Measurements from ENCODE around the gene LIFR. TPM values are rescaled to one million over a fixed set of nuclear protein-coding genes. Genes with fewer than 3 reads are reported as not detected.
"Not testable (repeated sequence)": the region's sequence is repeated elsewhere in the genome, so short reads cannot be mapped to it uniquely, and the experiment has no call there.

LIFR gene
- polyA plus RNA-seq, 3 donors from 2014 or later: not detected

GRCh38 chr5:38574009-38574408 is 17.6 kb upstream of the LIFR start:
- Mint-ChIP-seq H3K4me3 (no peak overlapping the region), H3K27ac (no peak overlapping the region), H3K27me3 (ENCODE audit: low read depth in 3 of 3) (peaks cover 2 to 5% (median 4%) of the 10 kb centered on the region in 3 donors), H3K9me3 (peaks cover 0 to 1% (median 0%) of the 10 kb centered on the region in 6 donors), H3K36me3 (no peaks in the 10 kb centered on the region), H3K4me1 (no peaks in the 10 kb centered on the region)
- DNase-seq: no peak

GRCh38 chr5:38573521-38573920 is 17.1 kb upstream of the LIFR start:
- Mint-ChIP-seq H3K36me3 (no peaks in the 10 kb centered on the region), H3K4me3 (no peak overlapping the region), H3K27ac (no peak overlapping the region), H3K27me3 (ENCODE audit: low read depth in 3 of 3) (peaks cover 2 to 5% (median 4%) of the 10 kb centered on the region in 3 donors), H3K4me1 (no peaks in the 10 kb centered on the region), H3K9me3 (peaks cover 0 to 1% (median 0%) of the 10 kb centered on the region in 6 donors)
- no peak for DNase-seq

- Mint-ChIP-seq H3K4me1 (no peaks in the 10 kb centered on the region), H3K9me3 (no peaks in the 10 kb centered on the region), H3K27ac (no peak overlapping the region), H3K36me3 (no peaks in the 10 kb centered on the region), H3K27me3 (ENCODE audit: low read depth in 3 of 3) (peaks cover 2 to 7% (median 3%) of the 10 kb centered on the region in 3 donors), H3K4me3 (no peak overlapping the region)
- no peak for DNase-seq
These were observed 12.7 kb upstream of the LIFR start for GRCh38 chr5:38569180-38569579.

GRCh38 chr5:38567306-38567705 is 10.9 kb upstream of the LIFR start:
- not testable (repeated sequence) for H3K27me3 Mint-ChIP-seq (ENCODE audit: low read depth in 3 of 3); H3K9me3 Mint-ChIP-seq; DNase-seq; H3K4me1 Mint-ChIP-seq; H3K4me3 Mint-ChIP-seq; H3K36me3 Mint-ChIP-seq; H3K27ac Mint-ChIP-seq

- H3K4me3 Mint-ChIP-seq: no peak overlapping the region
- H3K4me1 Mint-ChIP-seq: no peaks in the 10 kb centered on the region
- H3K27ac Mint-ChIP-seq: no peak overlapping the region
These were observed 7.2 kb upstream of the LIFR start for GRCh38 chr5:38563624-38564023.

GRCh38 chr5:38562444-38563210 is 6.2 kb upstream of the LIFR start:
- H3K9me3 Mint-ChIP-seq: peaks cover 0 to 1% (median 0%) of the 10 kb centered on the region in 6 donors
- H3K27me3 Mint-ChIP-seq (ENCODE audit: low read depth in 3 of 3): peaks cover 5 to 7% (median 7%) of the 10 kb centered on the region in 3 donors
- H3K4me1 Mint-ChIP-seq: peaks cover 0 to 2% of the 10 kb centered on the region in 2 donors
- H3K4me3 Mint-ChIP-seq: no peak overlapping the region
- no peaks in the 10 kb centered on the region for H3K36me3 Mint-ChIP-seq
- no peak for DNase-seq
- H3K27ac Mint-ChIP-seq: no peak overlapping the region

More at GRCh38 chr5:38563624-38564023, 7.2 kb upstream of the LIFR start:
- peaks cover 0 to 1% (median 0%) of the 10 kb centered on the region in 6 donors for H3K9me3 Mint-ChIP-seq
- H3K27me3 Mint-ChIP-seq (ENCODE audit: low read depth in 3 of 3): peaks cover 3 to 7% (median 7%) of the 10 kb centered on the region in 3 donors
- no peak for DNase-seq
- no peaks in the 10 kb centered on the region for H3K36me3 Mint-ChIP-seq

GRCh38 chr5:38559428-38559827 is 3.0 kb upstream of the LIFR start:
- peaks cover 12 to 27% (median 19%) of the 10 kb centered on the region in 3 donors for H3K27me3 Mint-ChIP-seq (ENCODE audit: low read depth in 3 of 3)
- peaks cover 0 to 1% (median 0%) of the 10 kb centered on the region in 6 donors for H3K9me3 Mint-ChIP-seq
- no peaks in the 10 kb centered on the region for H3K36me3 Mint-ChIP-seq
- DNase-seq: no peak
- H3K4me1 Mint-ChIP-seq: peaks cover 8 to 19% of the 10 kb centered on the region in 2 donors
- no peak overlapping the region for H3K4me3 Mint-ChIP-seq
- no peak overlapping the region for H3K27ac Mint-ChIP-seq

GRCh38 chr5:38557792-38558191 is 1.3 kb upstream of the LIFR start:
- no peaks in the 10 kb centered on the region for H3K36me3 Mint-ChIP-seq
- H3K9me3 Mint-ChIP-seq: peaks cover 0 to 1% (median 0%) of the 10 kb centered on the region in 6 donors
- H3K27ac Mint-ChIP-seq: no peak overlapping the region
- peaks cover 8 to 19% of the 10 kb centered on the region in 2 donors for H3K4me1 Mint-ChIP-seq
- H3K4me3 Mint-ChIP-seq: peak overlapping the region in 4 of 5 donors; percentile 53 to 68 (median 58)
- peaks cover 18 to 30% (median 19%) of the 10 kb centered on the region in 3 donors for H3K27me3 Mint-ChIP-seq (ENCODE audit: low read depth in 3 of 3)
- DNase-seq: no peak

GRCh38 chr5:38557308-38557710 is 863 bp upstream of the LIFR start:
- no peak for DNase-seq
- H3K4me3 Mint-ChIP-seq: peak overlapping the region; percentile 53 to 68 (median 62)
- no peaks in the 10 kb centered on the region for H3K36me3 Mint-ChIP-seq
- peaks cover 8 to 19% of the 10 kb centered on the region in 2 donors for H3K4me1 Mint-ChIP-seq
- no peak overlapping the region for H3K27ac Mint-ChIP-seq
- H3K9me3 Mint-ChIP-seq: peaks cover 0 to 1% (median 0%) of the 10 kb centered on the region in 6 donors
- H3K27me3 Mint-ChIP-seq (ENCODE audit: low read depth in 3 of 3): peaks cover 18 to 30% (median 19%) of the 10 kb centered on the region in 3 donors

GRCh38 chr5:38556088-38556598 is 303 bp downstream of the LIFR start:
- Mint-ChIP-seq H3K27me3 (ENCODE audit: low read depth in 3 of 3) (peaks cover 17 to 32% (median 24%) of the 10 kb centered on the region in 3 donors), H3K9me3 (no peaks in the 10 kb centered on the region), H3K27ac (no peak overlapping the region), H3K4me1 (peaks cover 8 to 19% of the 10 kb centered on the region in 2 donors), H3K36me3 (no peaks in the 10 kb centered on the region), H3K4me3 (peak overlapping the region in 2 of 5 donors; percentile 76 to 90)
- DNase-seq: no peak

GRCh38 chr5:38555354-38556087 is 925 bp downstream of the LIFR start:
- Mint-ChIP-seq H3K4me1 (peaks cover 8 to 19% of the 10 kb centered on the region in 2 donors), H3K27me3 (ENCODE audit: low read depth in 3 of 3) (peaks cover 17 to 33% (median 24%) of the 10 kb centered on the region in 3 donors), H3K36me3 (no peaks in the 10 kb centered on the region), H3K9me3 (no peaks in the 10 kb centered on the region), H3K27ac (no peak overlapping the region), H3K4me3 (peak overlapping the region; percentile 74 to 90 (median 80))
- no peak for DNase-seq

- Mint-ChIP-seq H3K4me1 (peaks cover 8 to 19% of the 10 kb centered on the region in 2 donors), H3K27me3 (ENCODE audit: low read depth in 3 of 3) (peaks cover 17 to 35% (median 24%) of the 10 kb centered on the region in 3 donors), H3K9me3 (no peaks in the 10 kb centered on the region), H3K36me3 (no peaks in the 10 kb centered on the region), H3K4me3 (peak overlapping the region in 3 of 5 donors; percentile 27 to 90 (median 76)), H3K27ac (no peak overlapping the region)
- DNase-seq: no peak
These were observed 1.6 kb downstream of the LIFR start for GRCh38 chr5:38554861-38555260.

- H3K9me3 Mint-ChIP-seq: no peaks in the 10 kb centered on the region
- no peak for DNase-seq
- H3K36me3 Mint-ChIP-seq: no peaks in the 10 kb centered on the region
- no peak overlapping the region for H3K27ac Mint-ChIP-seq
- peaks cover 8 to 19% of the 10 kb centered on the region in 2 donors for H3K4me1 Mint-ChIP-seq
- H3K4me3 Mint-ChIP-seq: peak overlapping the region in 2 of 5 donors; percentile 18 to 21
- H3K27me3 Mint-ChIP-seq (ENCODE audit: low read depth in 3 of 3): peaks cover 17 to 35% (median 24%) of the 10 kb centered on the region in 3 donors
These were observed 2.0 kb downstream of the LIFR start for GRCh38 chr5:38554403-38554802.

Data from immature natural killer cell (primary cell).